ENCODE results near the gene SPACA6. TPM values are rescaled to one million over a fixed set of nuclear protein-coding genes. Genes with fewer than 3 reads are reported as not detected.

The SPACA6 gene
- total RNA-seq, 1 donor from 2014 or later = 1.1 TPM

DNA sequence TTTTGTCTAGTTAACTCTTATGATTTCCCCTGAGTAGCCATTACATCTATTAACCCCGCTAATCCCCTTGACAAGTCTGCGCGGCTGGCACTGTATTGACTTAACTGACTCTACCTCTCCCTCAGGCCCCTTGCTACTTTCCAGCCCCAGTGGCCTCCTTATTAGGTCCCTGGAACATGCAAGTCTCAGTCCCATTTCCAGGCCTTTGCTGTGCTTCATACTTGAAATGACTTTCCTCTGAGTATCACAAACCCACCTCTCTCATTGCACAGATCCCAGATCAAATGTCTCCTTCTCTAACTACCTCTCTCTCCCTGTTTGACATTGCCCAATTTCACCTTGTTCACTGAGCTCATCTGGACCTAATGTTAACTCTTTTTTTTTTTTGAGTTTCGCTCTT, 13.2 kb downstream of the SPACA6 start:
- Histone ChIP-seq H3K4me3 (ENCODE audit: low read depth, low read length) (no peak overlapping the region), H3K27me3 (ENCODE audit: control insufficient read depth, insufficient read depth, low read length) (no peaks in the 10 kb centered on the region), H3K36me3 (ENCODE audit: control insufficient read depth, insufficient read depth, low read length) (peaks cover 8% of the 10 kb centered on the region)
- TF ChIP-seq, protein P1, sequence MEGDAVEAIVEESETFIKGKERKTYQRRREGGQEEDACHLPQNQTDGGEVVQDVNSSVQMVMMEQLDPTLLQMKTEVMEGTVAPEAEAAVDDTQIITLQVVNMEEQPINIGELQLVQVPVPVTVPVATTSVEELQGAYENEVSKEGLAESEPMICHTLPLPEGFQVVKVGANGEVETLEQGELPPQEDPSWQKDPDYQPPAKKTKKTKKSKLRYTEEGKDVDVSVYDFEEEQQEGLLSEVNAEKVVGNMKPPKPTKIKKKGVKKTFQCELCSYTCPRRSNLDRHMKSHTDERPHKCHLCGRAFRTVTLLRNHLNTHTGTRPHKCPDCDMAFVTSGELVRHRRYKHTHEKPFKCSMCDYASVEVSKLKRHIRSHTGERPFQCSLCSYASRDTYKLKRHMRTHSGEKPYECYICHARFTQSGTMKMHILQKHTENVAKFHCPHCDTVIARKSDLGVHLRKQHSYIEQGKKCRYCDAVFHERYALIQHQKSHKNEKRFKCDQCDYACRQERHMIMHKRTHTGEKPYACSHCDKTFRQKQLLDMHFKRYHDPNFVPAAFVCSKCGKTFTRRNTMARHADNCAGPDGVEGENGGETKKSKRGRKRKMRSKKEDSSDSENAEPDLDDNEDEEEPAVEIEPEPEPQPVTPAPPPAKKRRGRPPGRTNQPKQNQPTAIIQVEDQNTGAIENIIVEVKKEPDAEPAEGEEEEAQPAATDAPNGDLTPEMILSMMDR (IDR thresholded peaks at IDR 0.05; ENCODE audit: insufficient read depth, low read length, severe bottlenecking) = no peak
- DNase-seq (ENCODE audit: low read depth) (no peak), FAIRE-seq (no peak)

- H3K4me3 ChIP-seq (ENCODE audit: low read depth, low read length) = no peak overlapping the region
- FAIRE-seq (no peak), DNase-seq (ENCODE audit: low read depth) (no peak)
- peaks cover 8% of the 10 kb centered on the region for H3K36me3 ChIP-seq (ENCODE audit: control insufficient read depth, insufficient read depth, low read length)
- no peaks in the 10 kb centered on the region for H3K27me3 ChIP-seq (ENCODE audit: control insufficient read depth, insufficient read depth, low read length)
- TF ChIP-seq, protein P1 (IDR thresholded peaks at IDR 0.05; ENCODE audit: insufficient read depth, low read length, severe bottlenecking) = no peak
Observed at GRCh38 chr19:51706885-51707284, 13.8 kb downstream of the SPACA6 start.

DNA sequence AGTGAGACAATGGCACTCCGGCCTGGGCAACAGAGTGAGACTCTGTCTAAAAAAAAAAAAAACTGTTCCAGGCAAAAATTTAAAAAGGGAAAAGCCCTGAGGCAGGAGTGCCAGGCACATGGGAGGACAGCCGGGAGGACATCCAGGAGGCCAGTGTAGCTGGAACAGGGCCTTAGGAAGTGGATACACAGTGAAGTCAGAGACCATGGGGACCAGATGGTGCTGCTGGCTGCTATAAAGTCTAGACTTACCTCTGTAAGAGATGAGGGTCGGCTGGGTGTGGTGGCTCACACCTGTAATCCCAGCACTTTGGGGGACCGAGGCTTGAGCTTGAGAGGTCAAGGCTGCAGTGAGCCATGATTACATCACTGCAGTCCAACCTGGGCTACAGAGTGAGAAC, 15.7 kb downstream of the SPACA6 start:
- FAIRE-seq (no peak), DNase-seq (ENCODE audit: low read depth) (no peak)
- TF ChIP-seq, protein P1 (IDR thresholded peaks at IDR 0.05; ENCODE audit: insufficient read depth, low read length, severe bottlenecking) = no peak
- peaks cover 8% of the 10 kb centered on the region for H3K36me3 ChIP-seq (ENCODE audit: control insufficient read depth, insufficient read depth, low read length)
- no peak overlapping the region for H3K4me3 ChIP-seq (ENCODE audit: low read depth, low read length)
- H3K27me3 ChIP-seq (ENCODE audit: control insufficient read depth, insufficient read depth, low read length) = no peaks in the 10 kb centered on the region

GRCh38 chr19:51709575-51709974, 16.4 kb downstream of the SPACA6 start:
- Histone ChIP-seq H3K27me3 (ENCODE audit: control insufficient read depth, insufficient read depth, low read length) (no peaks in the 10 kb centered on the region), H3K4me3 (ENCODE audit: low read depth, low read length) (no peak overlapping the region), H3K36me3 (ENCODE audit: control insufficient read depth, insufficient read depth, low read length) (peaks cover 8% of the 10 kb centered on the region)
- FAIRE-seq (no peak), DNase-seq (ENCODE audit: low read depth) (no peak)
- TF ChIP-seq, protein P1 (IDR thresholded peaks at IDR 0.05; ENCODE audit: insufficient read depth, low read length, severe bottlenecking) = no peak

DNA sequence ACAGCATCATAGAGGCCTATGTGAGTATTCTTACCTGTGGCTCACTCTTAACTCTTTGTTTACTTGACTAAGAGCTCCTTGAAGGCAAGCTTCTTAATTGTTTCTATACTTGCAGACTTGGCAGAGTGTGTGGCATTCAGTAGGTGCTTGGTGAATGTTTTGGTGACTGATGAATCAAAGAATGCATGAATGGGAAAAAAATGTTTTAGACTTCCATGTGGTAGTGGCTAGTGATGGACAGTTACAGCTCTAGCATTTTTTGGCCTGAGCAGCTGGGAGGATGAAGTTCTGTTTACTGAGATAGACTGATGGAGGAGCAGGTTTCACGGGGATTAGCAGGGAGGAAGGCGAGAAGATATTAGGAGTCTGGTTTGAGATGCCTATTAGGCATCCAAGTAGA, 17.0 kb downstream of the SPACA6 start:
- Histone ChIP-seq H3K36me3 (ENCODE audit: control insufficient read depth, insufficient read depth, low read length) (peaks cover 7% of the 10 kb centered on the region), H3K4me3 (ENCODE audit: low read depth, low read length) (no peak overlapping the region), H3K27me3 (ENCODE audit: control insufficient read depth, insufficient read depth, low read length) (no peaks in the 10 kb centered on the region)
- TF ChIP-seq, protein P1 (IDR thresholded peaks at IDR 0.05; ENCODE audit: insufficient read depth, low read length, severe bottlenecking) = no peak
- FAIRE-seq = peak; percentile 32
- no peak for DNase-seq (ENCODE audit: low read depth)

GRCh38 chr19:51711702-51712101, 18.6 kb downstream of the SPACA6 start:
- Histone ChIP-seq H3K36me3 (ENCODE audit: control insufficient read depth, insufficient read depth, low read length) (peaks cover 3% of the 10 kb centered on the region), H3K27me3 (ENCODE audit: control insufficient read depth, insufficient read depth, low read length) (no peaks in the 10 kb centered on the region), H3K4me3 (ENCODE audit: low read depth, low read length) (no peak overlapping the region)
- FAIRE-seq (no peak), DNase-seq (ENCODE audit: low read depth) (no peak)
- TF ChIP-seq, protein P1 (IDR thresholded peaks at IDR 0.05; ENCODE audit: insufficient read depth, low read length, severe bottlenecking) = no peak
